Hepatocyte (in vitro differentiated cells): ENCODE measurements around the gene GNB1L.

ENCODE experiments used
- CTCF ChIP-seq: fragments of 200-600 bp; sonication (generic); IDR thresholded peaks from 2 replicates; pipeline ENCODE4 v1.5.1; 2016; ENCODE audit warnings: antibody characterized with exemption, mild to moderate bottlenecking; ENCODE audit not compliant: poor library complexity
- EZH2 ChIP-seq: fragments of 200-600 bp; sonication (generic); IDR thresholded peaks from 2 replicates; pipeline ENCODE4 v1.6.1; 2016; ENCODE audit warnings: antibody characterized with exemption, mild to moderate bottlenecking, borderline replicate concordance

DNA sequence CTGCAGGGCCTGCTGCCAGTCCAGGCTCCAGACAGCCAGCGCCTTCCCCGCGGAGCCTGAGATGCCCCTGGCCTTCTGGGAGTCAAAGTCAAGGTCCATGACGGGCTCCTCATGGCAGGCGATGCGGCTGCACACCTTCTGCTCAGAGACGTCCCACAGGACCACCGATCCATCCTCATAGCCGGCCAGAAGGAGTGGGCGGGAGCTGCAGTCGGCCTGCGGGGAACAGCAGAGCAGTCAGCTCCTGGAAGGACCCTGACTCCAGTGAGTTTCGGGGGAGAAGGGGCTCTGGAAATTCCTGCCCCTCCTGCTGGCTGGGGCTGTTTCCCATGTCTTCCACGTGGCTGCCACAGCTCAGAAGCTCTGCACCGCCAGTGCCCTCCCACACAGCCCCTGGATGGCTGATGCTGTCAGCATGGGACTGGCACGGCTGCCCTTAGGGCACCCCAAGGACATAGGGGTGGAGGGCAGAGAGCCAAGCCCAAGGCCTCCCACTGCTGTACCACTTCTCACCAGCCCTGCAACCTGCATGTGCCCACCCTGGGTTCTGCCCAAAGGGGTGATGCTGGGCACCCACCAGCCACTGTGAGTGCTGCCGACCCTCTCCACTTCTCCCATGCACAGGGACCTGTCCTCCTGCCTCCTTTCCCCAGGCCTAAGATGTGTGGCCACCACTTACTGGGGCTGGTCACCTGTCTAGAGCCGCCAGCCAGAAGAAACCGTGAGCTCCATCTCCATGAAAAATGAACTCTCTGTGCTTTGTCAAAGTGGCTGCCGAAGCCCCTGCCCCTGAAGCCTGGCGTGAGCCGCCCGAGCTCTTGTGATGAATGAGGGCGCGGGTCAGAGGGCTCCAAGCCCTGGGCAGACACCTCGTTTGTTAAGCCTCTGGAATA, 52.4 kb downstream of the GNB1L start:
- TF ChIP-seq CTCF: no peak
- no peak for TF ChIP-seq EZH2
